GM19467 (cell line): ENCODE results near the gene RFESD.

Source experiments
- ATAC-seq: cut with Tn5 transposase; IDR thresholded peaks from one replicate; pipeline ENCODE4 v1.9.1; 2021; ENCODE audit warnings: mild to moderate bottlenecking, moderate library complexity; ENCODE audit not compliant: unreplicated experiment

The RFESD gene

GRCh38 chr5:95646569-95647431 is at the start of gene RFESD:
Gene RFESD (plus strand): TSS chr5:95646777. CDS start chr5:95652272, 5,495 bp downstream.
- ATAC-seq, result peak; percentile 99

GRCh38 chr5:95599252-95599651 is 47.3 kb upstream of the RFESD start:
- no peak for ATAC-seq

- no peak for ATAC-seq
Measured at GRCh38 chr5:95600557-95600956, 46.0 kb upstream of the RFESD start.

GRCh38 chr5:95605786-95606185 is 40.8 kb upstream of the RFESD start:
- no peak for ATAC-seq

- ATAC-seq, result no peak
Measured at GRCh38 chr5:95606419-95606818, 40.2 kb upstream of the RFESD start.

- no peak for ATAC-seq
Measured at GRCh38 chr5:95609711-95610110, 36.9 kb upstream of the RFESD start.

GRCh38 chr5:95610546-95610945 is 36.0 kb upstream of the RFESD start:
- ATAC-seq, result no peak

GRCh38 chr5:95611396-95611795 is 35.2 kb upstream of the RFESD start:
- ATAC-seq, result no peak

GRCh38 chr5:95613514-95613913 is 33.1 kb upstream of the RFESD start:
- no peak for ATAC-seq

GRCh38 chr5:95615164-95615467 is 31.5 kb upstream of the RFESD start:
- ATAC-seq, result no peak

GRCh38 chr5:95617057-95617456 is 29.5 kb upstream of the RFESD start:
- ATAC-seq, result no peak

- ATAC-seq, result no peak
Measured at GRCh38 chr5:95619096-95619495, 27.5 kb upstream of the RFESD start.

GRCh38 chr5:95619514-95620029 is 27.0 kb upstream of the RFESD start:
- ATAC-seq, result no peak

- ATAC-seq, result peak; percentile 65
Measured at GRCh38 chr5:95620030-95620869, 26.3 kb upstream of the RFESD start, which contains the start of gene GPR150. Gene GPR150 (plus strand): TSS chr5:95620087. CDS start chr5:95620276, 189 bp downstream.

GRCh38 chr5:95620870-95621838 is 25.4 kb upstream of the RFESD start:
- peak; percentile 47 for ATAC-seq

GRCh38 chr5:95621839-95622629 is 24.5 kb upstream of the RFESD start:
- no peak for ATAC-seq

GRCh38 chr5:95623706-95624105 is 22.9 kb upstream of the RFESD start:
- ATAC-seq, result no peak

- no peak for ATAC-seq
Measured at GRCh38 chr5:95624368-95624767, 22.2 kb upstream of the RFESD start.

GRCh38 chr5:95626701-95627100 is 19.9 kb upstream of the RFESD start:
- no peak for ATAC-seq
